ENCODE results near the gene USP6NL. TPM values are rescaled to one million over a fixed set of nuclear protein-coding genes. Genes with fewer than 3 reads are reported as not detected.
A peak's percentile ranks its signal among the peaks of the same experiment; 100 is the strongest.

USP6NL gene
- total RNA-seq (2021; ENCODE audit: unreplicated experiment): 24.6 TPM
- 8.6 and 11.1 TPM in 2 replicates for polyA plus RNA-seq (2012)
- percentile 86 among the genes with signal in this experiment for Bru-seq, nascent RNA
- BruChase-seq, experiment 1, labeled RNA remaining after a 6-hour chase: percentile 62 among the genes with signal in this experiment
- BruChase-seq, experiment 2, labeled RNA remaining after a 2-hour chase: percentile 72 among the genes with signal in this experiment
- long read RNA-seq, full-length matches to known transcripts: 23 of 46 reads
- long read RNA-seq, partial matches to known transcripts: 1 of 46 reads
- long read RNA-seq, other reads (novel, unspliced or antisense): 22 of 46 reads

DNA sequence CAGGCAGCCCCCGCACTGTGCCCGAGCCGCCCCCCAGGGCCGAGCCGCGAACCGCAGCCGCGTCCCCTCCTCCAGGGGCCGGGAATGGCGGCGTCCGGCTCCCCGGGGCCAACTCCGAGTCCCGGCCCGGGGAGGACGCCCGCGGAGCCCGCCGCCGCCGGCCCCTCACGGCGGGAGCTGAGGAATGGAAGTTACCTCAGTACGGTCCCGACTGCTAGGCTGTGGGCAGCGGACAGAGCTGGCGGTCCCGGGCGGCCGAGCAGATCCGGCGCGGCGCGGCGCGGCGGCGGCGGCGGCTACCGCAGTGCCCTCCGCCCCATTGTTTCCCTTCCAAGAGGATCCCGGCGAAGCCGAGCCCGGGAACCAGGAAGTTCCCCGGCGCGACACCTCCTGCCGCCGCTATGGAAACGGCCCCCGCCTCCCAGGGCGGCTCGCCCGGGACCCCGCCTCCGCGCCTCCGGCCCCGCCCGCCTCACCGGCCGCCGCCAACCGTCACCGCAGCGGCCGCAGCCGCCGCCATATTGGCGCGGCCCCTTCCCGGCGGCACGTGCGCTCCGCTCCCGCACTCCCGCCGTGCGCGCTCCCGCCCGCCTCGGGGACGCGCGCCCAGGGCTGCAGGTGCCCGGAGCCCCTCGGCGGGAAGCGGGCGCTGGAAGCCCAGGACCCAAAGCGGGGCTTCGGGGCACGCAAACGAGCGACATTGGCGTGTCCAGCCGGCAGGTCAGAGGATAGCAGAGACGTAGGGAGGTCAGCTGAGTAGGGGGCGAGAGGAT is at the start of gene USP6NL:
USP6NL (minus strand) TSS at position 403 of the 773 bp plus-strand sequence. CDS start 14,016 bp downstream, outside the sequence.
- ChIA-PET CTCF (no interaction called here), RAD21 (ENCODE audit: low non-redundant PET in 1 of 2, low total read pairs in 2 of 2, uncharacterized antibody in 2 of 2, unreplicated experiment in 2 of 2) (interaction anchor here in 1 of 2 experiments (0.7 kb wide), 1 partner anchor 33 kb away, joined by 5 read pairs; no protein-coding TSS in a partner anchor), POLR2A (interaction anchor here (1.0 kb wide), 1 partner anchor 74 kb away, joined by 4 read pairs; no protein-coding TSS in a partner anchor)
- Histone ChIP-seq H3K79me2 (ENCODE audit: insufficient read depth, low read length) (peaks cover 45% of the 10 kb centered on the region), H3K9me3 (ENCODE audit: control insufficient read depth in 1 of 2, insufficient read depth in 1 of 2, low read depth in 1 of 2, low read length in 2 of 2) (no peaks in the 10 kb centered on the region), H2AFZ (ENCODE audit: low read depth, low read length, poor library complexity, severe bottlenecking) (no peak within 1 kb of the TSS), H3K4me2 (ENCODE audit: low read length) (peak within 1 kb of the TSS; percentile 88), H3K9ac (ENCODE audit: low read length) (peak within 1 kb of the TSS; percentile 83), H4K20me1 (ENCODE audit: insufficient read depth) (no peaks in the 10 kb centered on the region), H3K36me3 (ENCODE audit: control insufficient read depth in 1 of 2, insufficient read depth in 2 of 2, low read length in 2 of 2) (no peaks in the 10 kb centered on the region), H3K4me1 (ENCODE audit: control insufficient read depth in 1 of 2, insufficient read depth in 2 of 2, low read length in 2 of 2) (peaks cover 24 to 47% of the 10 kb centered on the region in 2 experiments), H3K9me2 (ENCODE audit: insufficient read depth) (no peaks in the 10 kb centered on the region), H3K27me3 (ENCODE audit: insufficient read depth, low read length) (no peaks in the 10 kb centered on the region), H3K27ac (ENCODE audit: low read depth, low read length) (peak within 1 kb of the TSS; percentile 81), H3K4me3 (replicated peaks in 1 of 2; ENCODE audit: low read depth in 1 of 2, low read length in 2 of 2) (peak within 1 kb of the TSS; percentile 80 to 91)
- intact Hi-C loops (cut with micrococcal nuclease): loop anchor here (1.0 to 2.0 kb wide), 2 partner anchors 73 to 79 kb away; no protein-coding TSS in a partner anchor
- no TSS peak for BruUV-seq (replicated peaks)
- ATAC-seq: peak; percentile 87
- DNase-seq (ENCODE audit: low read depth, low spot score): peak; percentile 41
- no peak for TF ChIP-seq POLR2A (IDR thresholded peaks at IDR 0.05; ENCODE audit: borderline replicate concordance, extremely low read depth, insufficient read depth, insufficient read length)
- peak; percentile 54 for TF ChIP-seq ZFX (IDR thresholded peaks at IDR 0.05)
- no peak for TF ChIP-seq EZH2 (IDR thresholded peaks at IDR 0.05)
- TF ChIP-seq CEBPB (IDR thresholded peaks at IDR 0.05; ENCODE audit: low read depth): no peak
- no peak for TF ChIP-seq EZH2phosphoT487 (IDR thresholded peaks at IDR 0.05; ENCODE audit: borderline replicate concordance)
- no peak for TF ChIP-seq JUND (IDR thresholded peaks at IDR 0.05)
- TF ChIP-seq ZNF274 (IDR thresholded peaks at IDR 0.05; ENCODE audit: low read depth, low read length): no peak
- no peak for TF ChIP-seq CTCF (IDR thresholded peaks at IDR 0.05 in 2 of 3, conservative IDR thresholded peaks at IDR 0.05 in 1 of 3; ENCODE audit: borderline replicate concordance in 1 of 3, insufficient read depth in 1 of 3, low read depth in 2 of 3, low read length in 2 of 3)
- no peak for TF ChIP-seq SRF (IDR thresholded peaks at IDR 0.05; ENCODE audit: low read depth)
- TF ChIP-seq SP1 (IDR thresholded peaks at IDR 0.05; ENCODE audit: low read depth): no peak
- peak; percentile 13 for TF ChIP-seq SIN3A (IDR thresholded peaks at IDR 0.05; ENCODE audit: low read depth)
- TF ChIP-seq MAX (IDR thresholded peaks at IDR 0.05): peak; percentile 70
- TF ChIP-seq EGR1 (IDR thresholded peaks at IDR 0.05; ENCODE audit: low read depth): no peak
- peak; percentile 91 for TF ChIP-seq YY1 (IDR thresholded peaks at IDR 0.05; ENCODE audit: extremely low read depth, insufficient replicate concordance, low read depth, low read length)
- TF ChIP-seq FOSL1 (IDR thresholded peaks at IDR 0.05; ENCODE audit: low read depth): no peak
- TF ChIP-seq POLR2AphosphoS5 (IDR thresholded peaks at IDR 0.05; ENCODE audit: low read depth, low read length): peak; percentile 64
- peak; percentile 59 for TF ChIP-seq ELF1 (IDR thresholded peaks at IDR 0.05; ENCODE audit: borderline replicate concordance, low read depth)
- no peak for TF ChIP-seq ZBTB33 (IDR thresholded peaks at IDR 0.05; ENCODE audit: extremely low read depth, insufficient replicate concordance, low read length)
- TF ChIP-seq TCF7L2 (IDR thresholded peaks at IDR 0.05; ENCODE audit: borderline replicate concordance, extremely low read depth, insufficient read depth, insufficient read length): no peak
- no peak for TF ChIP-seq ATF3 (IDR thresholded peaks at IDR 0.05)
- no peak for TF ChIP-seq RAD21 (IDR thresholded peaks at IDR 0.05; ENCODE audit: low read depth)
- 0 out of 2 replicates have a peak, but pooled peaks have one; percentile 12 for TF ChIP-seq CBX3 (IDR thresholded peaks at IDR 0.05; ENCODE audit: low read depth)
